Measurements from ENCODE around the gene POU4F1. TPM values are rescaled to one million over a fixed set of nuclear protein-coding genes. Genes with fewer than 3 reads are reported as not detected.

POU4F1 gene
- total and polyA plus RNA-seq, 2 donors (not counting 3 experiments of a cell fraction or from before 2014, with no cell fraction given), result 0.30 to 1.1 TPM

DNA sequence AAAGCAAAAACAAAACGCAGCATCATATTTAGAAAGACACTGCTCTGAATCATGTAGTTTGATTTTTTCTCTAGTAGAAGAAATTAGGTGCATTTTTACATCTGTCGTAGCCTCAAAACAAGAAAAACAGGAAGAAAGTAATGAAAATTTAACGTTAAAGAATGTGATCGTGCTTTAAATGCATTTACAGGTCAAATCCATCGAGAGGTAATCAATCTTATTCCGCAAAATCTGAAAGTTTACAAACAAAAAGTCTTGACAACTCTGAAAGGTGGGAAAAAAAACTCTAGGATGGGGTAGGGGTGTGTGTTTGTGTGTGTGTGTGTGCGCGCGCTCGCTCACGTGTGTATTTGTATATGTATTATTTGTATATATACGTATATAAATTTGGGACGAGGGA, 10.2 kb downstream of the POU4F1 start:
- Histone ChIP-seq H3K9me1 (replicated peaks; ENCODE audit: control insufficient read depth, extremely low read depth, insufficient read depth, low read length) (no peaks in the 10 kb centered on the region), H4K20me1 (replicated peaks; ENCODE audit: control insufficient read depth, extremely low read depth, insufficient read depth, low read length) (no peaks in the 10 kb centered on the region), H3K4me2 (ENCODE audit: insufficient read depth, low read length) (no peak overlapping the region), H3K27ac (ENCODE audit: insufficient read depth, low read depth, low read length) (no peak overlapping the region), H3K9ac (replicated peaks; ENCODE audit: extremely low read depth, insufficient read depth, low read length) (no peak overlapping the region), H3K4me3 (replicated peaks in 1 of 3; ENCODE audit: insufficient read depth in 1 of 3, low read depth in 1 of 3, low read length in 3 of 3) (no peak overlapping the region), H3K27me3 (ENCODE audit: control insufficient read depth in 2 of 2, insufficient read depth in 2 of 2, low read length in 2 of 2) (peaks cover 58 to 93% of the 10 kb centered on the region in 2 experiments), H2AFZ (ENCODE audit: low read depth, low read length) (no peak overlapping the region), H3K9me3 (replicated peaks; ENCODE audit: control insufficient read depth, insufficient read depth, low read length) (no peaks in the 10 kb centered on the region), H3K36me3 (ENCODE audit: control insufficient read depth in 2 of 2, extremely low read depth in 1 of 2, insufficient read depth in 2 of 2, low read length in 2 of 2) (no peaks in the 10 kb centered on the region), H3K4me1 (ENCODE audit: control insufficient read depth, extremely low read depth, insufficient read depth, low read length) (peaks cover 6% of the 10 kb centered on the region), H3K79me2 (ENCODE audit: control insufficient read depth, insufficient read depth, low read length) (no peaks in the 10 kb centered on the region)
- dilution Hi-C loops (cut with MboI; ENCODE audit: extremely low pct_ligation_motif_present, low sequenced_read_pairs), result no loop called here
- DNase-seq (ENCODE audit: low read depth, low spot score), result no peak
- BruUV-seq (replicated peaks), result no TSS peak
- TF ChIP-seq FOS (IDR thresholded peaks at IDR 0.05; ENCODE audit: borderline replicate concordance, insufficient read depth, low read length) (no peak), POLR2A (IDR thresholded peaks at IDR 0.05; ENCODE audit: low read depth, low read length) (no peak), JUN (IDR thresholded peaks at IDR 0.05; ENCODE audit: borderline replicate concordance, insufficient read depth, insufficient read length, low read depth) (no peak), GATA2 (IDR thresholded peaks at IDR 0.05; ENCODE audit: insufficient read depth, insufficient read length, low read depth, low read length) (no peak), POLR2AphosphoS5 (IDR thresholded peaks at IDR 0.05; ENCODE audit: insufficient read depth, low read depth, low read length) (no peak), EZH2 (IDR thresholded peaks at IDR 0.05; ENCODE audit: borderline replicate concordance, low read depth, low read length, severe bottlenecking) (no peak), MYC (IDR thresholded peaks at IDR 0.05; ENCODE audit: low read depth, low read length) (no peak)
- TF ChIP-seq, protein P1, sequence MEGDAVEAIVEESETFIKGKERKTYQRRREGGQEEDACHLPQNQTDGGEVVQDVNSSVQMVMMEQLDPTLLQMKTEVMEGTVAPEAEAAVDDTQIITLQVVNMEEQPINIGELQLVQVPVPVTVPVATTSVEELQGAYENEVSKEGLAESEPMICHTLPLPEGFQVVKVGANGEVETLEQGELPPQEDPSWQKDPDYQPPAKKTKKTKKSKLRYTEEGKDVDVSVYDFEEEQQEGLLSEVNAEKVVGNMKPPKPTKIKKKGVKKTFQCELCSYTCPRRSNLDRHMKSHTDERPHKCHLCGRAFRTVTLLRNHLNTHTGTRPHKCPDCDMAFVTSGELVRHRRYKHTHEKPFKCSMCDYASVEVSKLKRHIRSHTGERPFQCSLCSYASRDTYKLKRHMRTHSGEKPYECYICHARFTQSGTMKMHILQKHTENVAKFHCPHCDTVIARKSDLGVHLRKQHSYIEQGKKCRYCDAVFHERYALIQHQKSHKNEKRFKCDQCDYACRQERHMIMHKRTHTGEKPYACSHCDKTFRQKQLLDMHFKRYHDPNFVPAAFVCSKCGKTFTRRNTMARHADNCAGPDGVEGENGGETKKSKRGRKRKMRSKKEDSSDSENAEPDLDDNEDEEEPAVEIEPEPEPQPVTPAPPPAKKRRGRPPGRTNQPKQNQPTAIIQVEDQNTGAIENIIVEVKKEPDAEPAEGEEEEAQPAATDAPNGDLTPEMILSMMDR (IDR thresholded peaks at IDR 0.05; ENCODE audit: extremely low read depth in 1 of 2, insufficient read depth in 1 of 2, low read depth in 1 of 2, low read length in 2 of 2), result no peak
- TF ChIP-seq, protein P2, sequence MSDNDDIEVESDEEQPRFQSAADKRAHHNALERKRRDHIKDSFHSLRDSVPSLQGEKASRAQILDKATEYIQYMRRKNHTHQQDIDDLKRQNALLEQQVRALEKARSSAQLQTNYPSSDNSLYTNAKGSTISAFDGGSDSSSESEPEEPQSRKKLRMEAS (IDR thresholded peaks at IDR 0.05; ENCODE audit: insufficient read depth, insufficient read length), result no peak
- ChIA-PET POLR2A (no interaction called here), CTCF (interaction anchor here (0.6 to 1.6 kb wide), 2 partner anchors 10 to 19 kb away, joined by 3 to 5 read pairs; partner anchors contain the start of gene POU4F1)
- intact Hi-C loops (cut with micrococcal nuclease), result loop anchor here (5.0 kb wide), 1 partner anchor 456 kb away; no protein-coding TSS in a partner anchor
- FAIRE-seq, result no peak
